ENCODE data around the gene ERFE.

- TF ChIP-seq POLR2AphosphoS5 (IDR thresholded peaks at IDR 0.05): no peak
- TF ChIP-seq REST (IDR thresholded peaks at IDR 0.05; ENCODE audit: borderline replicate concordance): no peak
- no peak for TF ChIP-seq CTCF (IDR thresholded peaks at IDR 0.05; ENCODE audit: poor library complexity, severe bottlenecking)
- TF ChIP-seq RAD21 (conservative IDR thresholded peaks at IDR 0.05): no peak
- TF ChIP-seq EZH2 (IDR thresholded peaks at IDR 0.05; ENCODE audit: borderline replicate concordance, insufficient read depth, low read length, poor library complexity, severe bottlenecking): no peak
- TF ChIP-seq TAF1 (IDR thresholded peaks at IDR 0.05; ENCODE audit: low read depth): no peak
- TF ChIP-seq SMC3 (conservative IDR thresholded peaks at IDR 0.05; ENCODE audit: poor library complexity): no peak
- TF ChIP-seq MXI1 (conservative IDR thresholded peaks at IDR 0.05; ENCODE audit: poor library complexity, severe bottlenecking): no peak
- TF ChIP-seq EP300 (conservative IDR thresholded peaks at IDR 0.05; ENCODE audit: poor library complexity, severe bottlenecking): no peak
These were observed 32.4 kb upstream of the ERFE start for GRCh38 chr2:238126338-238126737.

Data from neural cell (in vitro differentiated cells).